Activated CD4-positive, alpha-beta T cell treated with anti-CD3 and anti-CD28 coated beads, Interleukin-10, Interleukin-2, amounts not matched to agents 100 ng/mL and 50 ng/mL, durations not matched to agents 16 hours and 8 hours (primary cell): Measurements from ENCODE around the gene LKAAEAR1.

Experiments
- DNase-seq: peaks from one replicate; pipeline ENCODE4 v3.0.0-alpha.2; 2020

Gene LKAAEAR1

GRCh38 chr20:64065062-64065973 lies 18.9 kb downstream of the LKAAEAR1 start:
- DNase-seq = no peak

DNA sequence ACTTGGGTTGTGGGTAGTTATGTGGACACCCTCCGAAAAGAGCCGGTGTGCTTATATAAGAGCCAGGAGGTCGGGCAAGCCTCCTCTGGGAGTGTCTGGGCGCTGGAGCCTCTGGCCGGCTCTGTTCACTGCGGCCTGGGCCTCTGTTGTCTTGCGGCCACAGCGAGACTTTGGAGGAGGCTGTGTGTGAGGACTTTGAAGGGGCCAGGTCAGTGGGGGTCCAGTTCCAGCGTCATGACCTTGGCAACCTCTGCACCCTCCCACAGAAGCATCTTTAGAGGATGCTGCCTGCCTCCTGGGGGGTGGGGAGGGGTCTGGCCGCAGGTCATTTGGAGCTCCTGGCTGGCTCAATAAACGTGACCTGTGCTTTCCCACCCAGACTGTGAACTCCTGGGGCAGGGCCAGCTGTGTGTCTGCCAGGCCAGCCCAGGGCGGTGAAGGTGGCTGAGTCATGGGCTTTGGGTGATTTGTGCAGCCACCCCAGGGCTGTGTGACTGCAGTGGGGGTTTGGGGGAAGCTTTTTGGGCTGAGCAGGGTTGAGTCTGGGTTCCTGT lies 20.0 kb downstream of the LKAAEAR1 start:
- DNase-seq = no peak

DNA sequence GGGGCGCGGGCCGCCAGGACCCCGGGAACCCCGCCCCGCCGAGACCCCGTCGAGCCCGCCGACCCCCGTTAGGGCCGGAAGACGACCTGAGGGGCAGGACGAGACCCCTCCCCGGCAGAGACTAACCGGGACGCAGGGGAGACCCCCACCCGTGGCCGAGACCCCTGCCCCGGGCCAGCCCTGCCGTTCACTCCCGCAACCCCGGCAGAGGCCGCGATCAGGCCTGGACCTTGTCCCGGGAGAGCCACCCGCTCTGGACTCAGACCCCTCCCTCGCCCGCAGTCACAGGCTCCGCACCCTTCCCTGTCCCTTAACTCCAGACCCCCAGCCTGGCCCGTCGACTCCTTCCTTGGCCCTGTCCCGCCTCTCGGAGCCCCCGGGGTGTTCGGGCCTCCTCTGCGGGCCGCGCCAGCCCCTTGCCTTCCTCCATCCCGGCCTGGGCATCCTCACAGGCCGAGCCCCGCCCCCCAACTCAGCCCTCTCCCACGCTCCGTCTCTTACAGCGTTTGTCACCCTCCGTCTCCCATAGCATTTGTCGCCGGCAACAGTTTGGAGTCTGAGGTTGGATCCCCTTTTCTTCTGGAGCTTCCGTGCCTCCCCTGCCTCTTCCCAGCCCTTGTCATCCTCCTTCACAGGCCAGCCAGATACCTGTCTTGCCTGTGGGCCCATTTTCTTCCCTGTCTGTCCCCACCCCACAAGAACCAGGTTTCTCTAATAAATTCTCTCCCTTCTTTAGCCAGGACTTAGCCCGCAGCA lies 20.6 kb downstream of the LKAAEAR1 start:
- DNase-seq = no peak

DNA sequence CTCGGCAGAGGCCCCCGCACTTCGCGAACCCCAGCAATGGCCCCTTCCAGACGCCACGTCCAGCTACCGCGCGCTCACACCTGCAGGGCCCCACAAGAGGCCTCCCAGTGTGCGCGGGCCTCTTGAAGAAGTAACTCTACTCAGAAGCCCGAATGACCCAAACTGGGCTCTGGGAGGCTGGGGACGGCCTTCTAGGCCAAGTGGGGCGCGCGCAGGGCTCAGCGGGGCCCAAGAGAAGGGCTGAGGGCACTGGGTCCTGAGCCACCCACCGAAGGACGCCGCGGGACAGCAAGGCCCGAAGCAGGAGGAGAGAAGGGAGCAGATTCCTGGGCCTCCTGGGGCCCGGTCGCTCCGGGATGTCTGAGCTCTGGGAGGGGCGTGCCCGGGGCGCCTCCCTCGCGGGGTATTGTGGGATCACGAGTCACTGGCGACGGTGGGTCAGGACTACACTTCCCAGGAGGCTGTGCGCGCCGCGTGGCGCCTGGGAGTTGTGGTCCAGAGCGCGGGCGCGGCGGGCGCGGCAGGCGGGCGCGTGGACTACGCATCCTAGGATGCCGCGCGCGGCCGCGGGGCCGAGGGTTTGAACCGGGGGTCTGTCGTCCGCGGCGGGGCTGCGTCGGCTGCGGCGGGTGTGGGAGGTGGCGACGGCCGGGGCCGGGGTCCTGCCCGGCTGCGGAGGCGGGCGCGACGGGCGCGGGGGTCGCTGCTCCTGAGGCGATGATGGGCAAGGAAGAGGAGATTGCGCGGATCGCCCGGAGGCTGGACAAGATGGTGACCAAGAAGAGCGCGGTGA lies 21.4 kb downstream of the LKAAEAR1 start, which contains the start of gene TCEA2:
Gene TCEA2, plus strand, starts transcription at position 603 of the 793 bp plus-strand sequence. Its CDS starts 115 bp downstream, at position 718.
- DNase-seq = peak; percentile 98

DNA sequence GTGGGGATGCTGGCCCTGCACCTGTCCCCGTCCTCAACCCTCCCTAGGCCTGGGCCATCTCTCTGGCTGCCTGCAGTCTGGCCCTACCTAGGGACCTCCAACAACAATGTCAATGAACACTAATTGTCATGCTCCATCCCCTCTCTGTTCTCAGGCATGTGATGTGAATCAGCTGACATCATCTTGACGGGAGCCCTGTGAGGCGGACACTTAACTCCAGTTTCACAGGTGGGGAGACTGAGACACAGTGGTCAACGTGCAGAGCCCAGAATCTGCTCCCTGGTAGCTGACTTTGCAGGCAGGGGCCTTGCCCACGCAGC lies 22.0 kb downstream of the LKAAEAR1 start:
- no peak for DNase-seq

DNA sequence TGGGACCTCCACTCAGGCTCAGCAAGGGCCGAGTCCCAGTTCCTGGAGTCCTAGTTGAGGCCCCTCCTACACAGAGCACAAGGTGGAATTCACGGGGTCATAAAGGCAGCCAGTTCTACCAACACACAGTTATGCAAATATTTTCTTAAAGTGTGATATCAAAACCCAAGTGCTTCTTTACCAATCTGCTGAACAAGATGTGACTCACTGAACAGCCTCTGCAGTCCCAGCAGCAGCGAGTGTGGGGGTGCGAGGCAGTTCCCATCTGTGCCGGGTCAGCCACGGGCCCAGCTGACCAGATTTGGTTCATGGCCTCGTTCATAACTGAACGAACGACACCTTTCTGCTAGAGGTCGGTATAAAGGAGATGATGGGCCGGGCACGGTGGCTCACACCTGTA lies 25.7 kb downstream of the LKAAEAR1 start:
- no peak for DNase-seq

DNA sequence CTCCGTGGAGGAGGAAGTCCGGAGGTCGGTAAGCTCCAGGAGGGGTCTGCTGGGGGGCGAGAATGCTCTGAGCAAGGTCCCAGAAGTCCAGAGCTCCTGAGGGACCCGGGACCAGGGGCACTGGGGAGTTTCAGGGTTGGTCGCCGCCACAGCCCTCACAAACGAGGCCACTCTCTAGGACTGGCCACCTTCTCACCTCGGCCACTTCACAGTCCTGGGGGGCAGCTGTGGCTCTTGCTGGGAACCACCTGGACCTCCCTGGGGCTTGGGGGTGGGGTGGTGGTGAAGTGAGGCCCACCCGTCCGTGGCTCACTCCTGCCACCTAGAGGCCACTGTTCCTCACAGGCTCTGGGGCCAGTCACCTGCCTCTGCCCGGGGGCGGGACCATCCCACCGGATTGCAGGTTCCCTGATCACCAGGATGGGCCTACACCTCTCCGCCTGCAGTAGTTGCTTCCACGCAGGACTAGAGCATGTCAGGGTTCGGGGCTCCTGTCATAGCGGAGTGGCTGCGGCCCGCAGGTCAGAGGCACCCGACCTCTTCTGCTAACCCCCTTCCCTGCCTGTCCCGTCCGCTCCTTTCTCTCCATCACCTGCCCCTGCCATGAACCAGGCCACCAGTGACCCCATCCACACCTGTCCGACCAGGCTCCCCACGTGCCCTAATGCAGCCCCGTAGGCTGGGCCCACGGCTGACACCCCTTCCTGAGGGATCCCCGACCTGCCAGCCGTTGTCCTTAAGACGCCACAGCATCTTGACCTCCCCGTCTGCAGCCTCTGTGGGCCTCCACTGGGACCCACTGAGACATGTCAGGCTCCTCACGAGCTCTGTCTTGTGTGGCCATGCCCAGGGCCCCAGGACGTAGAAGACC lies 26.3 kb downstream of the LKAAEAR1 start:
- peak; percentile 84 for DNase-seq

- no peak for DNase-seq
These were observed 27.1 kb downstream of the LKAAEAR1 start for GRCh38 chr20:64056889-64057627.

GRCh38 chr20:64056639-64056888 lies 27.6 kb downstream of the LKAAEAR1 start:
- no peak for DNase-seq

- DNase-seq = no peak
These were observed 28.1 kb downstream of the LKAAEAR1 start for GRCh38 chr20:64055893-64056638.

- no peak for DNase-seq
These were observed 28.8 kb downstream of the LKAAEAR1 start for GRCh38 chr20:64055396-64055892.

DNA sequence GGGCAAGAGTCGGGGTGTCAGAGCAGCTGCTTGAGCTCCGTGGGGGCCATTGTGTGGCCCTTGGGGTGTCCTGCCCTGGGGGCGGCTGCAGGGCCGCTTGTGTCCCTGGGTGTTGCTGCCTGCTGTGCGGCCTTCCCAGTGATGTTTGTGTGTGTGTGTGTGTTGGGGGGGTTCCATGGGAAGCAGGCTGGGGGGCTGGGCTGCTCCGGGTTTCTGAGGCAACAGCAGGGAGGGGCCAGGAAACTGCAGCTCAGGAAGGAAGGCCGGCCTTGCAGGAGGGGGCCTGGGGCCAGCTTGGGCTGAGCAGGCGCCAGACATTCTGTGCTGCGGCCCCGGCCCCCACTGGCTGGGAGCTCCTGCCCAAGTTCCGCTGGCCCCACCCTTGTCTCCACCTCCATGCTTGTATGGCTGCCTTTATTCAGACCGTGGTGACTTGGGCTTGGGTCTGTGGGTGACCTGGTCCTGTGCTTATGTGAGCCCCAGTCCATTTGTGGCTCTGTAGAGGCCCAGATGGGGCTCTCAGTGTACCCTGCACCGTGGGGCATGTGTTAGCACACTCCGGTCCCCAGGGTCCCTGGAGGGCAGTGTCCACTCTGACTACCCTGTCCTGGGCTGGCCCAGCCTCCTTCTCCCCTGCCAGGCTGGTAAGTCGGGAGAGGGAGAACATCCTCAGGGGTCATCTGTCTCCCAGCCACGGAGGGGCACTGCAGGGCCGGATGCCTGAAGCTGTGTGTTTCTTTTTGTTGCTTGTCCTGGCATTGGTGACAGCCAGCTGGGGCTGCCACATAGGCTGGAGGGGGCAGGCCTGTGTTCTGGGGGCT lies 30.1 kb downstream of the LKAAEAR1 start:
- DNase-seq = no peak

DNA sequence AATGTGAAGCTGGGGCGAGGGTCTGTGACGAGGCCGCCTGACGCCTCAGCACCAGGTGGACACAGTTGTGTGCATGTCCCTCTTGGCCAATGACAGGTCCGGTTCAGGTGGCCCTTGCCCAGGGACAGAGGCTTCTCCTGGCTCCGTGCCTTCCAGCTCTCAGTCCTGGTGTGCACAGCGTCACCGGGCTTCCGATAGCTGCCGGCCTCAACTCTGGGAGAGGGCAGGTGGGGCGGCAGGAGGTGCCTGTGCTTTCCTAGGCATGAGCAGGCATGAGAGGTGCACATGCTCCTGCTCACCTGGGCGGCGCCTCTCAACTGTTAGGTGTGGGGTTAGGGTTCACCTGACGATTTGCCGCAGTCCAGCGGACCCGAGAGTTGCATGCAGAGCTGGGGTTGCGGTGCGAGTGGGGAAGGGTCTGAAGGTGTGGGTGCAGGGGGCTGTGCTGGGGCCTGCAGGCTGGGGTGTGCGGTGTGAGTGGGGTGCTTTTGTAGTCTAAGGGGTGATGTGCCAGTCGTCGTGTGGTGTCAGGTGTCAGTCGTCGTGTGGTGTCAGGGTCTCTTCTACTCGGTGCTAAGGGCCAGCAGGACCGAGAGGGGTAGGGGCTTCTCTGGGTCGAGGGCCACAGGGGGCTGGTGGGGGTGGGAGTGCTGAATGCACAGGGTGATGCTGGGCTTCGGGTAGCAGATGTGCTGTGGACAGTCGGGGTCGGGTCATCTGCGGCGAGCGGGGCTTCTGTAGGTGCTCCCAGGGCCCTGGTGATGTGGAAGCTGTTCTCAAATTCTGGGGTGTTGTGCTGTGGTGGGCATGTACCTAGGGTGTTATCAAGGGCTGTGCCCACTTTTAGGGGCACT lies 31.0 kb downstream of the LKAAEAR1 start:
- DNase-seq = no peak

DNA sequence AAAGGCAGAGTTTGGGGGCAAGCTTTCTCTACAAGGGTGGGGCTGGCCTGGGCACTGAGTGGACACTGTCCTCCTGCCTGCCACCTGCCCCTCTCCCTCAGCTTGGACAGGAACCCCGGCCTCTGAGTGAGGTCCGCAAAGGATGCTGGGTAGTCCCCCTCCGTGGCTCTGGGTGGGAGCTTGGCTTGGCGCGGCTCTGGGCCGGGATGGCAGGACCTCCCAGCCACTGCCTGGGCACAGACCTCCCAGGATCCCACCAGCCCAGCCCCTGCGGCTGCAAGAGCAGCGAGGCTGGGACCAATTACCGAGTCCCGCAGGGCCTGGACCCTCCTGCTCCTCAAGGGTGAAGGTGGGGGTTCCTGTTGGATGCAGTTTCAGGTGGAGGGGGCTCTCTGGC lies 31.9 kb downstream of the LKAAEAR1 start:
- DNase-seq = no peak

DNA sequence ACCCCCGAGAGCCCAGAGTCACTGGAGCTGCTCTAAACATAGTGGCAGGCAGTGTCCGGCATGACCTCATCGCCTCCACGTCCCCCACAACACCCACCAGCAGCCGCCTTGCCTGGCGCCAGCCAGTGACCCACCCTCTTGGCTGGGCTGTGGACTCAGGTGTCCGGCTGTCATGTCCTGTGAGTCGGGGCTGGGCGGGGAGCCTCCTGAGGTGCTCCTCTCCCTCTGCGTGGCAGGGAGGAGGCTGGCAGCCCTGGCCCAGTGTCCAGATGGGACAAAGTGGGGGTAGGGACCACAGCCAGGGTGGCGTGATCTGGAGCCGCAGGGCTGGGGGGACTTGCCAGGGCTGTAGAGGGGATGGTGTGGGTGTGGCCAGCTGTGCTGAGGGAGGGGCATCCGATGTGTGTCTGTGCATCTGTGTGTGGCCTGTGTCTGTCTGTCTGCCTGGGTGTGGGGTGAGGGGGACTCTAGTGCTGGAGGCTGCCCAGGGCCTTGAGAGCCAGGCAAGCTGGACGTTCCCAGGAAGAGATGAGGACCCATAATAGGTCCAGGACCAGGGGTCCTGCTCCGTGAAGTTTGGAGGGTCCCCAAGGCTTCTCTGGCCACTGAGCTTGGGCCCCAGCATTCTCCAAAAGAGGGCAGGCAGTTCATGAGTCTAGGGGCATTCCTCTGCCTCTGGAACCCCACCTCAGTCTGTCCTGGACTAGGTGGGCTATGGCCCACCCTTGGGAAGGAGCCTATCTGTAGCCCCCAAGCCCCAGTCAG lies 32.5 kb downstream of the LKAAEAR1 start:
- no peak for DNase-seq

- DNase-seq = no peak
These were observed 33.2 kb downstream of the LKAAEAR1 start for GRCh38 chr20:64051033-64051452.

DNA sequence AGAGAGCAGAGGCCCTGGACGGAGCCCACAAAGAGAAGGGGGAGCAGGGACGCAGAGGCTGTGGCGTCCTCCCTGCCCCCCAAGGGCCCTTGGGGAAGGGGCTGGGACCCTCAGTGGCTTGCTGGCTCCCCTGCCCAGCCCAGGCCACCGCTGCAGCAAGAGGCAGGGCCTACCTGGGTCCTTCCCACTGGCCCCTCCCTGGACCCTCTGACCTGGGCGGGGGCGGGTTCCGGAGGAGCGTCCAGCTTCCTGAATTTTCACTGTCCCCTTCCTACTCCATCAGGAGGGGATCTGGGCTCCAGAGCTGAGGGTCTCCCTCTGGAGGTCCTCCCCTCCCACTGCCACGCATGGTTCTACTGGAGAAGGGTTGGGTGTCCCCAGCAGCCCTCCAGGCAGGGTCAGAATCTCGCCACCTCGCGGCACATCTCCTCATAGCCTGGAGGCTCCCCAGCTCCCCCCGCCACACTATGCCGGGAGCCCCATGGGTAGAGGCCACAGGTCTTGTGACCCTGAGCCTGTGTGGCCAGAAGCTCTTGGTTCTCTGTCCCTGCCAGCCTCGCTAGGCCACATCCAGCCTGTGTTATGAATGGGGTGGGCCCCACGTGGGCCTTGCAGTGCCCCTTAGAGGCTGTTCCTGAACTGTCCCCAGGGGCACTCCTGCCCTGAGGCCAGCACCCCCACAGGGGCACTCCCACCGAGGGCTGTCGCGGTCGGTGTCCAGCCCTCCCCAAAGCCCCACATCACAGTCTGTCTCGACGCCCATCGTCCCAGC lies 33.8 kb downstream of the LKAAEAR1 start:
- no peak for DNase-seq
